SK-MEL-5 (cell line): Measurements from ENCODE around the gene MYCBP2. TPM values are rescaled to one million over a fixed set of nuclear protein-coding genes. Genes with fewer than 3 reads are reported as not detected.
A peak's percentile ranks its signal among the peaks of the same experiment; 100 is the strongest.
"Not testable (repeated sequence)": the region's sequence is repeated elsewhere in the genome, so short reads cannot be mapped to it uniquely, and the experiment has no call there.

Experiments
- DNase-seq: peaks from one replicate; pipeline ENCODE4 v3.0.0-alpha.2; 2016; ENCODE audit warnings: low read depth, low spot score
- in situ Hi-C: cut with HindIII; loops from 2 replicates; pipeline ENCODE4 v1.10.0; 2016; ENCODE audit warnings: low sequenced_read_pairs, high pct_unique_total_duplicates, low pct_unique_long_range_greater_than_20kb
- total RNA-seq: library from RNA; depleted of rRNA; stranded (reverse); fragments of >200 nt; shearing (Covaris generic); gene quantifications from 2 replicates; pipeline ENCODE4 v1.2.3, GENCODE V29; 2014

The MYCBP2 gene
- total RNA-seq, 1 experiment from 2014 or later, result 62.3 TPM

DNA sequence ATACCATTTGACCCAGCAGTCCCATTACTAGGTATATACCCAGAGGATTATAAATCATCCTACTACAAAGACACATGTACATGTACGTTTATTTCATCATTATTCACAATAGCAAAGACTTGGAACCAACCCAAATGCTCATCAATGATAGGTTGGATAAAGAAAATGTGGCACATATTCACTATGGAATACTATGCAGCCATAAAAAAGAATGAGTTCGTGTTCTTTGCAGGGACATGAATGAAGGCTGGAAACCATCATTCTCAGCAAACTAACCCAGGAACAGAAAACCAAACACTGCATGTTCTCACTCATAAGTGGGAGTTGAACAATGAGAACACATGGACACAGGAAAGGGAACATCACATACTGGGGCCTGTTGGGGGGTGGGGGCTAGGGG, 81.7 kb downstream of the MYCBP2 start:
- in situ Hi-C loops, DNase-seq: not testable (repeated sequence)

- in situ Hi-C loops, result no loop called here
- no peak for DNase-seq
Observed at GRCh38 chr13:77239312-77239711, 87.6 kb downstream of the MYCBP2 start.

DNA sequence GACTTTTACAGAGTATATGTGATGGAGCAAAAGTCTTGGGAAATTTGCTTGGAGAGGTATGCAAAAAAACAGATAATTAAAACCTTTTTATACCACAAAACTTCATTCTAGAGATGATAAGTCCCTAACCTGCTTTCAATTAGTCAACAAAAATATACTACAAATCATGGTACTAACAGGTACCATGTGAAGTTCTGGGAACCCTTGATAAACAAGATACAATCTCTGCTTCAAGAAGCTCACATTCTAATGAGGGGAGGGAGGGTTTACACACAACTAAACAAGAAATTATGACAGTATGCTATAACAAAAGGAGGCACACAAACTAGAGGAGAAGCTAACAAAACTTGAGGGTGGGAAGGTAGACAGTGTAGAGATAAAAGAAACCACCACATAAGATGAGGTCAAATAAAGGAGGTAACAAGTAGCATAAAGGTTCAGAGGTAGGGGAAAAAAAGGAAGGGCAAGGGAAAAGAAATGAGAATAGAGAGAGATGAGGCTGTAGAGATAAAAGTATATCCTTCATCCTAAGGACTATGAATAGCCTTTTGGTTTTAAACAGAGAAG, 91.4 kb downstream of the MYCBP2 start:
- in situ Hi-C loops, result no loop called here
- no peak for DNase-seq

DNA sequence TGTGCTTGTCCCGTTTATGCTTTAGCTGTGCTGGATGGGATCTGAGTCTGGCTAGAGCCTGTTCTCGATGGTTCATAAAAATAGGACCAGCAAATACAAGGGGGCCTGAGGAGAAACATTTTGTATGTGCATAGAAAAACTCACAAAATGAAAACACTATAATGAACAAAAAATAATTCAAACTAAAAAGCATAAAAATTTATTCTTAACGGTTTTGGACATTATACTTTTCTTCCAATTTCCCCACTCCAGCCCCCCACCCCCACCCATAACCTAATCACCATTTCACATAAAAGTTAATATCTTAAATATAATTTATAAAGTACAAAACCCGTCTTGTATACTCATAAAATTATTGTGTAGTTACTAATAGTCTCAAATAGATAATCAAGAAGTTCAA, 93.7 kb downstream of the MYCBP2 start:
- DNase-seq, result no peak

GRCh38 chr13:77230560-77230959, 96.3 kb downstream of the MYCBP2 start:
- in situ Hi-C loops, result no loop called here

More for the DNA sequence above, 93.7 kb downstream of the MYCBP2 start:
- in situ Hi-C loops, result no loop called here

DNA sequence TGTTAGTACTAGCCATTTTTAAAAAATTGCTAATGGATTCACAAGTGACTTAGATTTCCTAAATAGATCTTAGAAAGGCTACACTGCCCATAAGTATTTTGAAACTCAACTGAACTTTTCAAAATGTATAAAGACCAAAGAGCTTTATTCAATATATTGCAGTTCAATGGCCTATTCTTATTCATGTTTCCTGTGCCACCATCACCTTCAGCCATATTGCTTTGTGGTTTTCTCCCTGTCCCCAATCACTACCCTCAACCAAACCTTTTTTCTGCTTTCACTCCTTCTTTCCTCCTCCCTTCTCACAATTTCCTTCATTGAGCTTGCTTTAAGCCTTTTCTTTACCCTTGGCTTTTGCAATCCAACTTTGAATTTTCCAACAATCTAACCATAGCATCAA, 100.9 kb downstream of the MYCBP2 start:
- DNase-seq, result no peak

More at GRCh38 chr13:77230560-77230959, 96.3 kb downstream of the MYCBP2 start:
- no peak for DNase-seq

DNA sequence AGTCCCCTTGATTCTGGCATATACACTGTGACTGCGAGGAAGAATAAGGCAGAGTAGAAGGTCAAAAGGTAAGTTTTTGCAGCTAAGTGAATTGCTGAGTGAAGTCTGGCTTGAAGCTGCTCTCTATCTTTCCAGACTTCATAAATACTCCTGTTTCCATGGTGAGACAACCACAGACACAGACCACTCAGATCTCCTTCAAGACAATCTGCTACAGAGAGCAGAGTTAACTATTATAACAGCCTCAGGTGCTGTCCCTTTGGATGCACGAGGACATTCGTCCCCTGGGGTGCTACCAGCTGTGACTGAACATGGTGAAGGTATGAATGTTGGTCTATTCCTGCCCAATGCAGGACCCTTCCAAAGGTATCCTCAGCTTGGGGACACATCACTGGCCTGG, 104.0 kb downstream of the MYCBP2 start:
- in situ Hi-C loops, result no loop called here
- DNase-seq, result no peak

More for the DNA sequence above, 100.9 kb downstream of the MYCBP2 start:
- in situ Hi-C loops, result no loop called here

- no peak for DNase-seq
- in situ Hi-C loops, result no loop called here
Observed at GRCh38 chr13:77222000-77222690, 104.7 kb downstream of the MYCBP2 start.

- in situ Hi-C loops, result no loop called here
- DNase-seq, result no peak
Observed at GRCh38 chr13:77219401-77219800, 107.5 kb downstream of the MYCBP2 start.

DNA sequence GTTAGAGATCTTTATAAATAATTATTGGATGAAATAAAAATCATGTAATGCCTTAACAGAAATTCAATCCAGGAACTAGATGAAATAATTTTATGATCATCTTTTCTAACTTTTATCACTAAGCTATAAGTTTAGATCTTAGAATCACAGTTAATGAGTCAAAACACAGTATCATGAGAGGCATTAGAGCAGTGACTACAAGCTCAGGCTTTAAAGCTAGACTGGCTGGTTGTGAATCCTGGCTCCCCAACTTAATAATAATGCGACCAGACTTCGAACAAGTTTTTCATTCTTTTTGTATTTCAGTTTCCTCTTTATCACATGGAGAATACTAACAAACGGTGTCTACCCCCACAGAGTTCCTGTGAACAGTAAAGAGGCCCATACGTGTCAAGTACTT, 108.6 kb downstream of the MYCBP2 start:
- in situ Hi-C loops, result no loop called here
- no peak for DNase-seq

- DNase-seq, result no peak
- in situ Hi-C loops, result no loop called here
Observed at GRCh38 chr13:77215543-77215942, 111.4 kb downstream of the MYCBP2 start.

GRCh38 chr13:77213644-77214043, 113.2 kb downstream of the MYCBP2 start:
- in situ Hi-C loops, result no loop called here
- DNase-seq, result no peak

DNA sequence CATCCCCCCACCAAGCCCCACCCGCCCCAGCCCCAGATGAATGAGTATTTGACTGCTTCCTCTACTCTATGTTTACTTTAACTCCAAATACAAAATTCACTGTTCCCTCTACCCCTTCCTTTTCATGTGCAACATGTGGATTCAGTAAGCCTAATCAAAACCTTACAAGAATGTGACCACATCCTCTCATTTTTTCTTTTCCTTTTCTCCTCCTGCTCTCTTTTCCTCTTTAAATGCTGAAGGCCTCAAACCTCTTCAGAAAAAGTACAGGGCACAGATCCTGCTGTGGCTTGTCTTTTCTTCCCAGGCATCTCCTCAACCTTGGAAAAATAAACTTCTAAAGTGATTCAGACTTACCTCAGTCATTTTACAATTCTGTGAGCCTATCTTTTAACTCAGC, 119.0 kb downstream of the MYCBP2 start:
- in situ Hi-C loops, result no loop called here
- peak; percentile 27 for DNase-seq

DNA sequence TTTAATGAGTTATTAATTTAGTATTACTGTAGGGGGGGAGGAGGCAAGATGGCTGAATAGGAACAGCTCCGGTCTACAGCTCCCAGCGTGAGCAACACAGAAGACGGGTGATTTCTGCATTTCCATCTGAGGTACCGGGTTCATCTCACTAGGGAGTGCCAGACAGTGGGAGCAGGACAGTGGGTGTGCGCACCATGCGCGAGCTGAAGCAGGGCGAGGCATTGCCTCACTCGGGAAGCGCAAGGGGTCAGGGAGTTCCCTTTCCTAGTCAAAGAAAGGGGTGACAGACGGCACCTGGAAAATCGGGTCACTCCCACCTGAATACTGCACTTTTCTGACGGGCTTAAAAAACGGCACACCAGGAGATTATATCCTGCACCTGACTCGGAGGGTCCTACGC, 127.9 kb downstream of the MYCBP2 start:
- in situ Hi-C loops, DNase-seq: not testable (repeated sequence)

DNA sequence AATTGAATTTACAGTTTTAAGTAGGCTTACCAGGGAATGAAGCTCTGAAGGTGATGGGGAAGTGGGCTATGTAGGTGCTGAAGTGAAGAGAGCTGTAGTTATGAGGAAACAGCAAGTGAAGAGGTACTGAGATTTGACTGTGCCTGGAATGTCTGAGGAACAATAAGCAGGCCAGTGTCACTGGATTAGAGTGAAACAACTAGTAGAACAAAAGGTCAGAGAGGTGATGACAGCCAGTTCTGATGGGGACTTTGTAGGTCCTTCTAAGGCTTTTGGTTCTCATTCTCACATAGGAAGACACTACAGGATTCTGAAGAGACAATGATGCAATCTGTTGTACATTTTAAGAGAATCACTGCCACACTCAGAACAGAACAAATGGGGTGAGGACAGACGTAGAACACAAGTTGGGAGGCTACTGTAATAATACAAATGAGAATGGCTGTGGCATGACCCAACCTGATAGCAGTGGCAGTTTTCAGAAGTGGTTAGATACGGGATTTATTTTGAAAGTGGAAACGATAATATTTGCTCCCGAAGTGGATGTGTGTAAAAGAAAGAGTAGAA, 130.8 kb downstream of the MYCBP2 start:
- in situ Hi-C loops, result no loop called here
- no peak for DNase-seq

DNA sequence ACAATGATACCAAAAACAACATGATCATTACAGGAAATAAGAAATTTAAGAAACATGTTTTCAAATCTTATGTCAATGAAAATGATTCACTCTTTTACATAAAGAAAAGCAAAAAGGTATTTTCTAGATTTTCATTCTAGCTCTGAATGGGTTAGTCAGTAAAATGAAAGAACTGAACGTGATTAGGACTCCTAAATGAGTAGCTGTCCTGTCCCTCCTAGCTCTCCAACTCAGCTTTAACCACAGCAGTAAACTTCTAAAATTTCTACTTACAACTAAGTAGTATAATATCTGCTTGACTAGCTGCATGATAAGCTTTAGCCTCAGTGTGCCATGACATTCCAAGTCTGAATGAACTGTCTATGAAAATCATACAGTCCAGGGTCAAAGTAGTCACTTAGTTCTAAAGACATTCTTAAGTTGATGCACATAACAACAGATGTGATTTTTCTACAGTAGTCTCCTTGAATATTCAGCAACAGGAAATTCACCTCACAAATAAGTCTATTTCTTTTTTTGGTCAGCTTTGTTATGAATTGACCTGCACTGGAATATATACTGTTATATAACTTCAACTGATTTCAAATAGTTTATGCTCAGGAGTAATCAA, 136.4 kb downstream of the MYCBP2 start:
- in situ Hi-C loops, result no loop called here
- DNase-seq, result no peak

- in situ Hi-C loops, result no loop called here
- DNase-seq, result no peak
Observed at GRCh38 chr13:77185721-77186120, 141.2 kb downstream of the MYCBP2 start.

DNA sequence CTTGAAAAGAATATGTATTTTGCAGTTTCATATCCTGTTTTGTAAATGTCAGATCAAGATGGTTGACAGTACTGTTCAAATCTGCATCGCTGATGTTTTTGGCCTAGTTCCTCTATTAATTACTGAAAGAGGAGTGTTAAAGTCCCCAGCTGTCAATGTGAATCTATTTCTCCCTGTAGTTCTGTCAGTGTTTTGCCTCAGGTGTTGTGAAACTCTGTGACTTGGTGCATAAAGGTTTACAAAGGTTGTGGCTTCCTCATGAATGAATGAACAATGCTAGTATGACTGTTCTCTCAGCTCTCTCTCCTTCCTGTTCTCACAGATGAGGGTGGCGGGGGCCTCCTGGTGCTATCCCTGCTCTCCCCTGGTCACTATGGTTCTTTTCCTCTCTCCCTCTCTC, 142.4 kb downstream of the MYCBP2 start:
- DNase-seq, result peak; percentile 79
- in situ Hi-C loops, result no loop called here

GRCh38 chr13:77180011-77180410, 146.9 kb downstream of the MYCBP2 start:
- in situ Hi-C loops, result no loop called here
- DNase-seq, result no peak
